Ovary (tissue), 3 donors: ENCODE data around the gene DOK3.

Experiments
- CTCF ChIP-seq, 3 donors: fragments of 450-650 bp in 2 of 3; fragments of 200-600 bp in 1 of 3; IDR thresholded peaks; one replicate each; pipeline versions ENCODE4 v1.5.1 to v1.8.0; 2016 to 2022; ENCODE audit warnings: antibody characterized with exemption in 3 of 3, mild to moderate bottlenecking in 1 of 3
- EP300 ChIP-seq: sonication (generic); formaldehyde crosslinking; IDR thresholded peaks from one replicate; pipeline ENCODE4 v1.6.1; 2017; ENCODE audit warnings: antibody characterized with exemption
- POLR2A ChIP-seq: fragments of 450-650 bp; IDR thresholded peaks from one replicate; pipeline ENCODE4 v1.6.1; 2017; ENCODE audit warnings: antibody characterized with exemption, mild to moderate bottlenecking, moderate library complexity
- donor health status: DM: no; HTN: no; CAD: no.

- TF ChIP-seq CTCF (IDR thresholded peaks at IDR 0.05) (no peak), POLR2A (no peak), EP300 (no peak)
Measured at GRCh38 chr5:177536386-177536785, 26.8 kb upstream of the DOK3 start.
